ENCODE results near the gene RGL1.

RGL1 gene

DNA sequence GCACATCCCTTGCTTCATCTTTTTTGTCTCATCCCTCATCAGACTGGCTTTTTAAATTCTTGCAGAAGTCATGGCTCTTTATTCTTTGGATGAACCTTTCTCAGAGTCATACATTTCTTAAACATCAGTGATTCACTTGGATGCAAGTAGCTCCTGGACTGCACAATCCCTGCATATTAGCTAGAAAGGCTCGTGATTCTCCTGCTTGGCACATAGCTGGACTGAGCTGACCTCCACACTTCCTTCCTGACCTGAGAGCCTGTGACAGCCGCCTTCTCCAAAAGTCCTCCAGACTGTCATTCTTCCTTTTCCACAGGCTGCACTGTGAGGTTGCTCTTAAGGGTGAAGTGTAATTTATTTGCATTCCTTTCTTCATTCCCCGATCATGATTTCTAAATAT lies 109.4 kb downstream of the RGL1 start:
- H2AFZ ChIP-seq (ENCODE audit: low read depth, low read length): no peak overlapping the region
- no peaks in the 10 kb centered on the region for H3K4me1 ChIP-seq (ENCODE audit: insufficient read depth, low read length)
- no peak overlapping the region for H3K4me3 ChIP-seq (ENCODE audit: low read length)
- peaks cover 52% of the 10 kb centered on the region for H3K36me3 ChIP-seq (ENCODE audit: insufficient read depth, low read length)
- H3K9me3 ChIP-seq (ENCODE audit: low read length): peaks cover 5% of the 10 kb centered on the region
- H3K27me3 ChIP-seq (ENCODE audit: insufficient read depth, low read length): no peaks in the 10 kb centered on the region

DNA sequence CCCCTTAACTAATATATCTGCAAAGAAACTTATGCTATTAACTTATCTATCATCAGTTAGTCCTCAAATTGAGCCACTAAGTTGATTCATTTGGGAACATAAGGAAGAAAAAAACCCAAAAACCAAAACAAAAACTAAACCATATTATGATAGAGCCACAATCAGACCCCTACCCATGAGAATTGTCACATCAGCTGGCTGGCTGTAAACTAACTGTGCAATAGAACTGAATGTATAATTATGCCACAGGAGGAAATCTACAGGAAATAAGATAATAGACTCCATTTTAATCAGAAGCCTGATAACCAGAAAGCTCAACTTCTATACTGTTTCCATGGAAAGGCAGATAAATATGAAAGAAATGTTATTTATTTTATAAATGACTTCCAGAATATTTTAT lies 110.0 kb downstream of the RGL1 start:
- Histone ChIP-seq H3K9me3 (ENCODE audit: low read length) (peaks cover 5% of the 10 kb centered on the region), H3K27me3 (ENCODE audit: insufficient read depth, low read length) (no peaks in the 10 kb centered on the region), H2AFZ (ENCODE audit: low read depth, low read length) (no peak overlapping the region), H3K36me3 (ENCODE audit: insufficient read depth, low read length) (peaks cover 47% of the 10 kb centered on the region), H3K4me1 (ENCODE audit: insufficient read depth, low read length) (no peaks in the 10 kb centered on the region), H3K4me3 (ENCODE audit: low read length) (no peak overlapping the region)

DNA sequence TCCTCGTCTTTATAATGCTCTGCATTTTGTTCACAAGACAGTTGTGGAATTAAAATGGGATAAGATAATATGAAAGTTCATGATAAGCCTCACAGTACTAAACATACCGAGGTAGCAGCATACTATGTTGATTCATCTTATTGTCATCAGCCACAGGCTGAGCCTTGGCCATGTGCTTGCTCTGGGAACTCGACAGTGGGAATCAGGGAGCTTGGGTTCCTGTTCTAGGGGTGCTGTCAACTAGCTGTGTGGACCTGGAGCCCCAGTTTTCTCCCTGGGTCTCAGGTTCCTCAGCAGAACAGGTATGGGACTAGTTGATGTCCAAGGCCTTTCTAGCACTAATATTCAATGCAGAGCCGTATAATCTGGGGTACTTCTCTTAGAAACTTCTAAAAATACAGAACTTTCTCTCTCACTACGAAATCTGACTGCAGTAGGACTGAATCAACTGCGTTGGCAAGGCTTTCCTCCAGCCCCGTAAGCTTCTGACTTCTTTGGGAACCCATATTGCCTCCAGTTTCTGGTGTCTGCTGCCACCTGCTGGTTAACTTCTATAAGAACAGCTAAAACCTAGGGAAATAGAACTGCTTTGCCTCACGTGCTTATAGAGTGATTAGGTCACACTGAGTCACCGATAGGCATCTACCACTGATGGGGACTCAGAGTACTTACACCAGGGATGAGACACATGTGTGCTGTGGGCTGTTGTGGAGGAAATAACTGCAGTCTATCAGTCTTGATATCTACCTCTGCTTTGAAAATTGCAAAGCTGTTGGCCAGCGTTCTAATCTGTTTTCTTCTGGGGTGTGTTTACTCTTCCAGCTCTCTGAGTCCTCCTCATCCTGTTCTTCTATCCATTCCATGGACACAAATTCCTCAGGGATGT lies 110.9 kb downstream of the RGL1 start:
- Histone ChIP-seq H3K9me3 (ENCODE audit: low read length) (no peaks in the 10 kb centered on the region), H3K4me3 (ENCODE audit: low read length) (no peak overlapping the region), H3K36me3 (ENCODE audit: insufficient read depth, low read length) (peaks cover 40% of the 10 kb centered on the region)

DNA sequence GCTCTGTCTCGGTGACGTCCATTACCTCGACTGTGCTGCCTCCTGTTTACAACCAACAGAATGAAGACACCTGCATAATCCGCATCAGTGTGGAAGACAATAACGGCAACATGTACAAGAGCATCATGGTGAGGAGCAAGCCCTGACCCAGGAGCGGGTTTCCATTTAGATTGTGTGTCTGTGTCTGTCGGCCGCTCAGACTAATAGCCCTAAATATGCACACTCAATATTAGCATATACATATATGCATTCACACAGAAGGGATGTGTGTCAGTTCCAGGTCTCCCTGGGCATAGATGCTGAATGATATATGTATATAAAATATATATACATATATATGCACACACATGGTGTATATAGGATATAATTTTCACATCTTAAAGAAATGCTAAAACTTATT lies 111.7 kb downstream of the RGL1 start:
- Histone ChIP-seq H3K4me1 (ENCODE audit: insufficient read depth, low read length) (no peaks in the 10 kb centered on the region), H3K27me3 (ENCODE audit: insufficient read depth, low read length) (no peaks in the 10 kb centered on the region), H3K9me3 (ENCODE audit: low read length) (no peaks in the 10 kb centered on the region), H2AFZ (ENCODE audit: low read depth, low read length) (no peak overlapping the region), H3K36me3 (ENCODE audit: insufficient read depth, low read length) (peaks cover 37% of the 10 kb centered on the region), H3K4me3 (ENCODE audit: low read length) (no peak overlapping the region)

More for the DNA sequence above, 110.9 kb downstream of the RGL1 start:
- Histone ChIP-seq H3K4me1 (ENCODE audit: insufficient read depth, low read length) (no peaks in the 10 kb centered on the region), H3K27me3 (ENCODE audit: insufficient read depth, low read length) (no peaks in the 10 kb centered on the region), H2AFZ (ENCODE audit: low read depth, low read length) (no peak overlapping the region)

DNA sequence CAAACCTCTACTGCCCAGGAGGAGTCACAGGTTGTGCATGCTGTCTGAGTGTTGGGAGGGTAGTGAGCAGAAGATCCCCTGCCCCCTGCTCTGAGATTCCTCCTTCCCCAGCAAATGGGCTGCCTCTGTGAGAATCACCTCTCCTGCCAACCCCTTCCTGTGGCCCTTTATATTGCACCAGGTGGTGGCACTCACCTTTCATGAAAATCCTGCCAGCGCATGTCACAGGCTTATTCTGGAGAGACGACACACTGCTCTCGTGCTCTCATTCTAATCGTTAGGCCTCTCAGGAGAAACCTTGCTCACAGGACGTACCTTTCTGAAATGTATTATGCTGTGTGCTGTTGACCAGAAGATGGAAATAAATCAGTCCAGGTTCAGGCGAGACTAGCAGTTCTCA lies 113.7 kb downstream of the RGL1 start:
- peaks cover 31% of the 10 kb centered on the region for H3K36me3 ChIP-seq (ENCODE audit: insufficient read depth, low read length)
- H3K4me1 ChIP-seq (ENCODE audit: insufficient read depth, low read length): no peaks in the 10 kb centered on the region
- H2AFZ ChIP-seq (ENCODE audit: low read depth, low read length): no peak overlapping the region
- H3K9me3 ChIP-seq (ENCODE audit: low read length): no peaks in the 10 kb centered on the region
- no peaks in the 10 kb centered on the region for H3K27me3 ChIP-seq (ENCODE audit: insufficient read depth, low read length)
- H3K4me3 ChIP-seq (ENCODE audit: low read length): no peak overlapping the region

DNA sequence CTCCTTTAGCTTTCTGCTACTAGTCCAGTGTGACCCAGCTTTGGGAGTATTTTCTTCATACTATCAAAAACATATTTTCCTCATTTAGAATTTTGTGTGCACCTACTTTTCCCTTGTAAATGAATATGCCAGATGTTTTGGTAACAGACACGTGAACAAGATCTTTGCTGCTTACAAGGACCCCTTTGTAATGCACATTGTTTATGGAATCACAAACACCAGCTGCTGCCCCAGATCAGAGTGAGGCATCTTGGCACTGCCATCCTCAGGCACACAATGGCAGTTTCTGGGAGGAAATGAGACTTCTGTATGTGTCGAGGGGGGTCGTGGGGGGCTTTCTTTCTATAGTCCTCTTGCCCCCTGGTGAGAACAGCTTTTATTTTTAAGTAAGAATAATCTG lies 115.7 kb downstream of the RGL1 start:
- H3K27me3 ChIP-seq (ENCODE audit: insufficient read depth, low read length): no peaks in the 10 kb centered on the region
- H3K9me3 ChIP-seq (ENCODE audit: low read length): no peaks in the 10 kb centered on the region
- H3K4me3 ChIP-seq (ENCODE audit: low read length): no peak overlapping the region
- H3K4me1 ChIP-seq (ENCODE audit: insufficient read depth, low read length): no peaks in the 10 kb centered on the region
- no peak overlapping the region for H2AFZ ChIP-seq (ENCODE audit: low read depth, low read length)
- H3K36me3 ChIP-seq (ENCODE audit: insufficient read depth, low read length): peaks cover 31% of the 10 kb centered on the region

DNA sequence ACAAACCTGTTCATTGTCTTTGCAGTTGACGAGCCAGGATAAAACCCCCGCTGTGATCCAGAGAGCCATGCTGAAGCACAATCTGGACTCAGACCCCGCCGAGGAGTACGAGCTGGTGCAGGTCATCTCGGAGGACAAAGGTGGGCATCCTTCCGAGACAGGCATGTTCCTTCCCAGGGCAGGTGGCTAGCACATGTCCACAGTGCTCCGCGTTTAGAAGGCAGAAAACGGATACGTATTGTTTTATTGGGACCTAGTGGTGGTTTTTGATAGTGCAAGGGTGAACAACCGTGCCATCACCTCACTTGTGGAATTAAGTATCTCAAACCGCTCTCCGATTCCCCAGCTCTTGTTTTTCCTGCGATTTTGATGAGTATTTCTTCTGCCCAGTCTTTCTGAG lies 117.3 kb downstream of the RGL1 start:
- Histone ChIP-seq H2AFZ (ENCODE audit: low read depth, low read length) (no peak overlapping the region), H3K36me3 (ENCODE audit: insufficient read depth, low read length) (peaks cover 38% of the 10 kb centered on the region), H3K4me3 (ENCODE audit: low read length) (no peak overlapping the region), H3K27me3 (ENCODE audit: insufficient read depth, low read length) (no peaks in the 10 kb centered on the region), H3K4me1 (ENCODE audit: insufficient read depth, low read length) (no peaks in the 10 kb centered on the region), H3K9me3 (ENCODE audit: low read length) (no peaks in the 10 kb centered on the region)

DNA sequence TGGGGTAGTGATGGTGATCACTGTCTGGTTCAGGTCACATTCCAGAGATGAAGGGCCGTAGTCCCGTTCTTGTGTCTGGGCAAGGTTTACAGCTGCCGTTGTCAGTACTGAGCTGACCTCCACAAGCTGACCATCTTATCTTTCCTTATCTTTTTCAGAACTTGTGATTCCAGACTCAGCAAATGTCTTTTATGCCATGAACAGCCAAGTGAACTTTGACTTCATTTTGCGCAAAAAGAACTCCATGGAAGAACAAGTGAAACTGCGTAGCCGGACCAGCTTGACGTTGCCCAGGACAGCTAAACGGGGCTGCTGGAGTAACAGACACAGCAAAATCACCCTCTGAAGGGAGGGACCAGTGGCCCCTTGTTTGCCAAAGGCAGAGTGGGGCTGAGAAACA lies 121.0 kb downstream of the RGL1 start:
- H3K36me3 ChIP-seq (ENCODE audit: insufficient read depth, low read length): peaks cover 25% of the 10 kb centered on the region
- H3K9me3 ChIP-seq (ENCODE audit: low read length): no peaks in the 10 kb centered on the region
- H2AFZ ChIP-seq (ENCODE audit: low read depth, low read length): no peak overlapping the region

DNA sequence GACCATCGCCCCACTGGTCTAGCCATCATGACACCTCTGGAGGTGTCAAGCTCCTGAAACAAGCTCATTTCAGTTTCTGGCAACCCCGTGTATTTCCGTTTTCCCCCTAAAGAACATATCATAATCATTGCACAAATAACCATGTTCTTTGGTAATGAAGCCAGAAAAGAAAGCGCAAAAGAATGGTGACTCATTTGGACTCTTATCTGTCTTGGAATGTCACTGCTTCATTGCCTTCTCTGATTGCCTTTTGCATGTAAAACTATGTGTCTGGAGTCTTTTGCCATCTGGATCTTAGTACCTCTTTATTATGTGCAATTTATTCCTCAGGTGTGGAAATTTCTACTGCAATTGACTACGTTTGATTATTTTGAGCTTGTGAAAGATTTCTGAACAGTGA lies 122.1 kb downstream of the RGL1 start:
- peaks cover 25% of the 10 kb centered on the region for H3K36me3 ChIP-seq (ENCODE audit: insufficient read depth, low read length)
- H2AFZ ChIP-seq (ENCODE audit: low read depth, low read length): no peak overlapping the region
- no peaks in the 10 kb centered on the region for H3K27me3 ChIP-seq (ENCODE audit: insufficient read depth, low read length)
- no peak overlapping the region for H3K4me3 ChIP-seq (ENCODE audit: low read length)
- no peaks in the 10 kb centered on the region for H3K4me1 ChIP-seq (ENCODE audit: insufficient read depth, low read length)
- no peaks in the 10 kb centered on the region for H3K9me3 ChIP-seq (ENCODE audit: low read length)

More for the DNA sequence above, 121.0 kb downstream of the RGL1 start:
- no peak overlapping the region for H3K4me3 ChIP-seq (ENCODE audit: low read length)
- no peaks in the 10 kb centered on the region for H3K27me3 ChIP-seq (ENCODE audit: insufficient read depth, low read length)
- H3K4me1 ChIP-seq (ENCODE audit: insufficient read depth, low read length): no peaks in the 10 kb centered on the region

DNA sequence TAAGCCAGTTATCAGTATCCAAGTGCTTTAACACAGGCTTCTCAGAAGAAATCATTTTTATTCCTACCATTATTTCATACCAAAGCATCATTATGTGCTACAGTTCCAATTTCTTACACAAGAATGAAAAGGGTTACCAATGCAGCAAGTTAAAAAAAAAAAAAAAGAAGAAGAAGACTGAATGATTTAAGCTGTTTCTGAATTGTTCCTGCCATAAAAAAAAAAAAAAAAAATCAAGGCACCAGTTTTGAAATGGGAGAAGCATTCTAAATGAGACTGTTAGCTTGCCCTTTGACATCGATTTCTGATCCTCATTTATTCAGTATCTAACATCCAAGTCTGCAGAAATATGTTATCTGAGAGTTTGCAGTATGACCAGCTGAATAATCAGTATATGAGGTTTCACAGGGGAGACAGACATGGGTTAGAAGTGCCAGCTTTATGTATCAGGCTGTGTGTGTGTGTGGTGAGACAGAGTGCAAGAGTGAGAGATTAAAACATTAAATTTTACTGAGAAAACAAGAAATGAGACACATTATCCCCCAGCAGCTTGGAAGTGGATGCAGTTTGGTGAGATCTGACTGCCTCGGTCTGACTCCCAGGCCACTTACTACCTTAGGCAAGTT lies 126.8 kb downstream of the RGL1 start:
- H3K4me3 ChIP-seq (ENCODE audit: low read length): no peak overlapping the region
- no peaks in the 10 kb centered on the region for H3K27me3 ChIP-seq (ENCODE audit: insufficient read depth, low read length)
- H2AFZ ChIP-seq (ENCODE audit: low read depth, low read length): no peak overlapping the region
- H3K36me3 ChIP-seq (ENCODE audit: insufficient read depth, low read length): peaks cover 3% of the 10 kb centered on the region
- H3K4me1 ChIP-seq (ENCODE audit: insufficient read depth, low read length): peaks cover 3% of the 10 kb centered on the region
- no peaks in the 10 kb centered on the region for H3K9me3 ChIP-seq (ENCODE audit: low read length)

DNA sequence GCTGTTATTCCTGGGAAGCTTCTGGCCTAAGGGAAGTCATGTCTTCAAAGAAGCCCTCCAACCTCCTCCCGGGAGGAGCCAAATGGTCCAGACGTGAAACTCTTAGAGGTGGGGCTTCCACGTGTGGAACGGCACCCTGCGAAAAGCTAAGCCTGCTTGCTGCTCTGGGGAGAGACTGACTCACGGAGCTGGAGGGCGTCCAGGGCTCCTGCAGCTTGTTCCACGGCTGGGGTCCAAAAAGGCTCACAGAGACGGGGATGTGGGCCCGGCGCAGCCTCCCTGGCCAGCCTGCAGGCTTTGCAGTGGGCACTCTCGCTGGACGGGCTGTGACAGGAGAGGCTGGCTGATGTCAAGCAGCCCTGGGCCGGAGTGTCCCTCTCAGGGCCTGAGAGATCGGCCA lies 127.5 kb downstream of the RGL1 start:
- no peaks in the 10 kb centered on the region for H3K36me3 ChIP-seq (ENCODE audit: insufficient read depth, low read length)
- H3K9me3 ChIP-seq (ENCODE audit: low read length): no peaks in the 10 kb centered on the region
- peaks cover 3% of the 10 kb centered on the region for H3K4me1 ChIP-seq (ENCODE audit: insufficient read depth, low read length)
- no peak overlapping the region for H3K4me3 ChIP-seq (ENCODE audit: low read length)
- H3K27me3 ChIP-seq (ENCODE audit: insufficient read depth, low read length): no peaks in the 10 kb centered on the region
- H2AFZ ChIP-seq (ENCODE audit: low read depth, low read length): no peak overlapping the region

DNA sequence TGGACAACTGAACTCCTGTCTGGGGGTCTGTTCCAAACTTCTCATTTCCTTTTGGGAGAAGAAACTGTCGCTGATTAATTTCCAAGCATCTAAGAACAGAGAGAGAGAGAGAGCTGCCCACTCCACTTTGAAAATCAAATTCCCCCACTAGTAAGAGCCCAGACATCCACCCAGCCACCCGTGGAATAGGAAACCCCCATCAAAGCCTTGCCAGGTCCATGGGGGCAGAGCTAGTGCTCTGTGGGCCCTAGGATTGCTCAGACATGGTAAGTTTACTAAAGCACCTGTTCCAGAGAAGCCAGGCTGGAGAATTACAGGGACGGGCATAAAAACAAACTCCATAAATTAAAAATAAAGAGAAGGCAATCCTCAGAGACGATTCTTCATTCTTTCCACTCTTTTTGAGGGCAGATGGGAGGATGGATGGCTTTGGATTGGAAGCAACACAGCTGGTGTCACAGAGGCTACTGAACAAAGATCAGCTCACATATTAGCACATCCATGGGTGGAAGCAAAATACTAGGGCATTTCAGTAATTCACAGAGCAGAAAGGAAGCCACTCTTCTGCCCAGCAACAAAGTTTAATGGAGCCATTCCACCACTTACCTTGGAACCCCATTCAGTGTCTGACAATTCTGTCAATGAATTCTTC lies 128.7 kb downstream of the RGL1 start:
- Histone ChIP-seq H3K36me3 (ENCODE audit: insufficient read depth, low read length) (peaks cover 3% of the 10 kb centered on the region), H3K4me1 (ENCODE audit: insufficient read depth, low read length) (peaks cover 3% of the 10 kb centered on the region), H3K4me3 (ENCODE audit: low read length) (no peak overlapping the region), H3K27me3 (ENCODE audit: insufficient read depth, low read length) (no peaks in the 10 kb centered on the region), H2AFZ (ENCODE audit: low read depth, low read length) (no peak overlapping the region), H3K9me3 (ENCODE audit: low read length) (no peaks in the 10 kb centered on the region)

DNA sequence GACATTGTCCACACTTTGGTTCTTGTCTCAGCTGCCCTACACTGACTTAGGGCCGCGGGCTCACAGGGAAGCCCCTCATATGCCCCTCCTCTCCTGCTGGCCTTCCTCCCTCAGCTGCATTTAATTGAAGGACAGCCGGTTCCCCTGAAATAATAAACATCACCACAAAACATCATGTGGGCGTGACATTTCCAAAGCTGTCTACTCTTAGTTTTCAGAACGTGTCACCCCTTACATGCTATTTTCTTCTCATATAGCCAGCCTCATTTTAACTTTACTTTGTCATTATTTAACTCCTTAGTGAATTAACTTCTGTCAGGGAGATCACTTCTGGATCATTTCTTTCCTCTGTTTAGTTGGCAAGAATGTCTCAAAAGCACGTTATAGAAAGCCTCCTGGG lies 129.4 kb downstream of the RGL1 start:
- Histone ChIP-seq H2AFZ (ENCODE audit: low read depth, low read length) (no peak overlapping the region), H3K4me3 (ENCODE audit: low read length) (no peak overlapping the region)

More for the DNA sequence above, 129.4 kb downstream of the RGL1 start:
- no peaks in the 10 kb centered on the region for H3K27me3 ChIP-seq (ENCODE audit: insufficient read depth, low read length)
- no peaks in the 10 kb centered on the region for H3K9me3 ChIP-seq (ENCODE audit: low read length)
- H3K36me3 ChIP-seq (ENCODE audit: insufficient read depth, low read length): peaks cover 3% of the 10 kb centered on the region
- peaks cover 3% of the 10 kb centered on the region for H3K4me1 ChIP-seq (ENCODE audit: insufficient read depth, low read length)

All from neuron (in vitro differentiated cells).